GM19025 (cell line): ENCODE measurements around the gene ARHGEF12.

Experiments used
- ATAC-seq: cut with Tn5 transposase; IDR thresholded peaks from one replicate; pipeline ENCODE4 v1.9.1; 2021; ENCODE audit warnings: mild to moderate bottlenecking, low read depth, moderate library complexity; ENCODE audit not compliant: unreplicated experiment

The ARHGEF12 gene

GRCh38 chr11:120413480-120413879 is 77.3 kb downstream of the ARHGEF12 start:
- ATAC-seq = no peak

- no peak for ATAC-seq
These were observed 84.4 kb downstream of the ARHGEF12 start for GRCh38 chr11:120420572-120420971.

- no peak for ATAC-seq
These were observed 88.2 kb downstream of the ARHGEF12 start for GRCh38 chr11:120424185-120424969.

- ATAC-seq = no peak
These were observed 88.7 kb downstream of the ARHGEF12 start for GRCh38 chr11:120424970-120425332.

GRCh38 chr11:120425527-120425926 is 89.3 kb downstream of the ARHGEF12 start:
- no peak for ATAC-seq

- no peak for ATAC-seq
These were observed 93.9 kb downstream of the ARHGEF12 start for GRCh38 chr11:120430146-120430545.

- ATAC-seq = no peak
These were observed 95.4 kb downstream of the ARHGEF12 start for GRCh38 chr11:120431633-120432032.

- ATAC-seq = no peak
These were observed 96.1 kb downstream of the ARHGEF12 start for GRCh38 chr11:120432056-120433018.

GRCh38 chr11:120441592-120441991 is 105.4 kb downstream of the ARHGEF12 start:
- ATAC-seq = no peak

GRCh38 chr11:120442031-120442430 is 105.8 kb downstream of the ARHGEF12 start:
- no peak for ATAC-seq

GRCh38 chr11:120446802-120447201 is 110.6 kb downstream of the ARHGEF12 start:
- ATAC-seq = no peak

- no peak for ATAC-seq
These were observed 112.0 kb downstream of the ARHGEF12 start for GRCh38 chr11:120448240-120448639.

GRCh38 chr11:120455487-120455886 is 119.3 kb downstream of the ARHGEF12 start:
- no peak for ATAC-seq

GRCh38 chr11:120457996-120458395 is 121.8 kb downstream of the ARHGEF12 start:
- no peak for ATAC-seq

GRCh38 chr11:120462825-120463224 is 126.6 kb downstream of the ARHGEF12 start:
- no peak for ATAC-seq

- no peak for ATAC-seq
These were observed 129.8 kb downstream of the ARHGEF12 start for GRCh38 chr11:120465921-120466534.

- no peak for ATAC-seq
These were observed 131.4 kb downstream of the ARHGEF12 start for GRCh38 chr11:120467627-120468026.

GRCh38 chr11:120471131-120471530 is 134.9 kb downstream of the ARHGEF12 start:
- no peak for ATAC-seq

- ATAC-seq = no peak
These were observed 135.8 kb downstream of the ARHGEF12 start for GRCh38 chr11:120471994-120472393.

GRCh38 chr11:120473503-120473902 is 137.3 kb downstream of the ARHGEF12 start:
- ATAC-seq = no peak

GRCh38 chr11:120482149-120482548 is 145.9 kb downstream of the ARHGEF12 start:
- no peak for ATAC-seq
